ENCODE results near the gene GNGT2. TPM values are rescaled to one million over a fixed set of nuclear protein-coding genes. Genes with fewer than 3 reads are reported as not detected.
A peak's percentile ranks its signal among the peaks of the same experiment; 100 is the strongest.

Gene GNGT2
- total and polyA plus RNA-seq, 12 donors, result 1.2 to 31.9 (median 3.3) TPM

DNA sequence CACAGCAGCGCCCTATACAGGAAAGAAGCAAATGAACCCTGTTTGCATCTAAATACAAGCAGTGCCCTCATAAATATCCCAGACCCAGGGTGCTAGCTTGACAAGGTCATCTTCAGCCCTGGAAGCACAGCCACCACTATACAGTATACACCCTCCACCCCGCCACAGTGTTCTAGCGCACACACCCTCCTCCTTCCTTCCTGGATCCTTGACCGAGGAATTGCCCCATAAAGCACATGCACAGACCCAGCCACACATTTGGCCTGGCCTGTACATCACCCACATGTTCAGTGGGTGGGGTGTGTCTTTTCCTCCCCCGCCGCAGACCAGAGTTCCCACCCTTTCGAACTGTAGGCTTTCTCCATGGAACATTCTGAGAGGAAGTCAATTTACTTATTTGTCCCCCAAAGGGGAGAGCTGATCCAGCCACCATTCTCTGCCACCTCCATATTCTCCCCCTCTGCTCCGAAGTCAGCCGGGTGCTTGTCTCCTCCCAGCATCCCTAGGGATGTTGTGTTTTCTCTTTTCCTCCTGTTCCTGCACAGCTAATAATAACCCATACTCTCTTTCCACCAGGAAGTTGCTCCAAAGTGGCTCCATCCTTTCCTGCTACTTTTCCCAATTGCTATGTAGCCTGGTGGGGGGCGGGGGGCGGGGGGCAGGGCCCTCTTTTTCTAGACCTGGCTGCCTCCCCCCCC, 6.7 kb upstream of the GNGT2 start:
- Histone ChIP-seq H3K27me3 (peaks cover 9% of the 10 kb centered on the region), H3K4me3 (no peak overlapping the region), H3K36me3 (replicated peaks in 1 of 2) (no peaks in the 10 kb centered on the region), H3K27ac (peak overlapping the region in 2 of 5 donors; percentile 50 to 80), H3K4me1 (replicated peaks in 1 of 2) (peaks cover 8 to 18% of the 10 kb centered on the region in 2 donors), H3K9me3 (replicated peaks in 1 of 3) (no peaks in the 10 kb centered on the region)
- DNase-seq, result peak; percentile 40 to 76 (median 65)
- 54 to 65% (median 58%) methylated on average over 10 to 11 of the region's 11 CpGs for WGBS, 4 donors
- intact Hi-C loops (cut with DNase I), result no loop called here
- no peak for TF ChIP-seq POLR2A (IDR thresholded peaks at IDR 0.05)
- TF ChIP-seq, protein P1, sequence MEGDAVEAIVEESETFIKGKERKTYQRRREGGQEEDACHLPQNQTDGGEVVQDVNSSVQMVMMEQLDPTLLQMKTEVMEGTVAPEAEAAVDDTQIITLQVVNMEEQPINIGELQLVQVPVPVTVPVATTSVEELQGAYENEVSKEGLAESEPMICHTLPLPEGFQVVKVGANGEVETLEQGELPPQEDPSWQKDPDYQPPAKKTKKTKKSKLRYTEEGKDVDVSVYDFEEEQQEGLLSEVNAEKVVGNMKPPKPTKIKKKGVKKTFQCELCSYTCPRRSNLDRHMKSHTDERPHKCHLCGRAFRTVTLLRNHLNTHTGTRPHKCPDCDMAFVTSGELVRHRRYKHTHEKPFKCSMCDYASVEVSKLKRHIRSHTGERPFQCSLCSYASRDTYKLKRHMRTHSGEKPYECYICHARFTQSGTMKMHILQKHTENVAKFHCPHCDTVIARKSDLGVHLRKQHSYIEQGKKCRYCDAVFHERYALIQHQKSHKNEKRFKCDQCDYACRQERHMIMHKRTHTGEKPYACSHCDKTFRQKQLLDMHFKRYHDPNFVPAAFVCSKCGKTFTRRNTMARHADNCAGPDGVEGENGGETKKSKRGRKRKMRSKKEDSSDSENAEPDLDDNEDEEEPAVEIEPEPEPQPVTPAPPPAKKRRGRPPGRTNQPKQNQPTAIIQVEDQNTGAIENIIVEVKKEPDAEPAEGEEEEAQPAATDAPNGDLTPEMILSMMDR (IDR thresholded peaks at IDR 0.05), result no peak

DNA sequence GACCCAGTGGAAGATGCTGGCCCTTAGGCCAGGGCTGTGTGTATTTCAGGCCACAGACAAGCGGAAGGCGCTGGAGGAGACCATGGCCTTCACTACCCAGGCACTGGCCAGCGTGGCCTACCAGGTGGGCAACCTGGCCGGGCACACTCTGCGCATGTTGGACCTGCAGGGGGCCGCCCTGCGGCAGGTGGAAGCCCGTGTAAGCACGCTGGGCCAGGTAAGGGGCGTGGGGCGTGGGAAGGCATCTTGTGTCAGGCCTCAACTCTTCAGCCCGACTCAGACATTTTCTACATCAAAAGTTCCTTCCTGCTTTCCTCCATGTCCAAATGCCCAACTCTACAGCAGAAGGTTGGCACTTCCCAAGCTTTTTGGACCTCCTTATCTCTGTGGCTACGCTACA, 6.1 kb upstream of the GNGT2 start:
- intact Hi-C loops (cut with DNase I), result no loop called here
- 75 to 93% (median 89%) methylated on average over 6 to 13 of the region's 13 CpGs for WGBS, 4 donors

DNA sequence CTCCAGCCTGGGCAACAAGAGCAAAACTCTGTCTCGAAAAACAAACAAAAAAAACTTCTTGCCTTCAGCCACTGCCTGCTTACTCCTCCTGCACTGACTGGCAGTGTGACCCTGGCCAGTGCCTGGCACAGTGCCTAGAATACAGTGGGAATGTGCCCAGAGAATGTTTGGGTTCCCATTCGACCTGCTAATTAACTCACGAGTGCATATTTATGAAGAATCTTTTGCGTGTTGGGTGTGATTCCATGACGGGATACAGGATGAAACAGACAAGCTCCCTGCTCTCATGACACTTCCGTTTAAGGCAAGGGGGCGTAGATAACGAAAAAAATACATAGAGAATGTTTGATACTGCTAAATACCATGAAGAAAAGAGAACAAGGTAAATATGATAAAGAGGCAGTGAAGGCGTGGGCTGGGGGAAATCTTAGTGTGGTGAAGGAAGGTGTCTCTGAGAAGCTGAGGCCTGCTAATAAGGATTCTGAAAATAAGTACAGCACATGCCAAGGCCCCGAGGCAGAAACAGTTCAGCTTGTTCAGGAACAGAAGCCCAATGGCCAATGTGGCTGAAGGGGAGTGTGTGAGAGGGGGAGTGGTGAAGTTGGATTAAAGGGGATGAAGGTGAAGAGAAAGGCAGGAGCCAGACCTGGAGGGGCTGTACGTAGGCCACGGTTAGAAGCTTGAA, 4.4 kb upstream of the GNGT2 start:
- DNase-seq, result peak; percentile 71 to 84 (median 78)
- WGBS, 4 donors, result 43 to 53% (median 47%) methylated on average over 12 of the region's 12 CpGs
- intact Hi-C loops (cut with DNase I), result no loop called here
- no peaks in the 10 kb centered on the region for H3K36me3 ChIP-seq (replicated peaks in 1 of 2)
- H3K27me3 ChIP-seq, result peaks cover 6% of the 10 kb centered on the region
- H3K9me3 ChIP-seq (replicated peaks in 1 of 3), result no peaks in the 10 kb centered on the region
- TF ChIP-seq POLR2A (IDR thresholded peaks at IDR 0.05), result no peak
- TF ChIP-seq, protein P1 (IDR thresholded peaks at IDR 0.05), result no peak
- H3K27ac ChIP-seq, result peak overlapping the region in 2 of 5 donors; percentile 40 to 54
- H3K4me1 ChIP-seq (replicated peaks in 1 of 2), result peaks cover 8 to 18% of the 10 kb centered on the region in 2 donors
- no peak overlapping the region for H3K4me3 ChIP-seq

More for the DNA sequence above, 6.1 kb upstream of the GNGT2 start:
- DNase-seq, result no peak
- no peak for TF ChIP-seq POLR2A (IDR thresholded peaks at IDR 0.05)
- TF ChIP-seq, protein P1 (IDR thresholded peaks at IDR 0.05), result no peak
- H3K4me1 ChIP-seq (replicated peaks in 1 of 2), result peaks cover 8 to 18% of the 10 kb centered on the region in 2 donors
- H3K9me3 ChIP-seq (replicated peaks in 1 of 3), result no peaks in the 10 kb centered on the region
- no peaks in the 10 kb centered on the region for H3K36me3 ChIP-seq (replicated peaks in 1 of 2)
- H3K27me3 ChIP-seq, result peaks cover 9% of the 10 kb centered on the region
- H3K27ac ChIP-seq, result peak overlapping the region in 2 of 5 donors; percentile 50 to 80
- H3K4me3 ChIP-seq, result no peak overlapping the region

DNA sequence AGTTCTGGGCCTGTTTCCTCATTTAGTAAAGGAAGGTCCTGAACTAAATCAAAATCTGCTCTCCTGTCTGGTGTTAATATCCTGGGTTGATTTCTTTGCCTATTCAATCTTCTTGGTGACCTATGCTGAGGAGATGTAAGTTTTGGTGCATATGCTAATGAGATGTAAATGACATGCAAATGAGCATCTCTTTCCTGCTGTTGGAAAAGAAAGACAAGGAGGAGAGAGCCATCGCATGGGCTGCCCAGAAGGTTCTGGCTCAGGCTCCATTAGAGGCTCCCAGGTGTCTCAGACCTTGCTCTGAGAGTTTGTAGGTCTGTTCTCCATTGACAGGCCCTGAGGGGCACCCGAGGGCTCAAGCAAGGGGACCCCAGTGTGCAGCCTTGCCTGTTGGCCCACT, 3.5 kb upstream of the GNGT2 start:
- Histone ChIP-seq H3K27ac (peak overlapping the region in 1 of 5 donors; percentile 40), H3K27me3 (peaks cover 11% of the 10 kb centered on the region), H3K9me3 (replicated peaks in 1 of 3) (no peaks in the 10 kb centered on the region), H3K4me1 (replicated peaks in 1 of 2) (peaks cover 8 to 18% of the 10 kb centered on the region in 2 donors), H3K36me3 (replicated peaks in 1 of 2) (no peaks in the 10 kb centered on the region), H3K4me3 (no peak overlapping the region)
- intact Hi-C loops (cut with DNase I), result no loop called here
- TF ChIP-seq POLR2A (IDR thresholded peaks at IDR 0.05), result no peak
- TF ChIP-seq, protein P1 (IDR thresholded peaks at IDR 0.05), result no peak
- no peak for DNase-seq
- 84 to 100% (median 91%) methylated on average over 1 to 2 of the region's 2 CpGs for WGBS, 4 donors

All from adrenal gland (tissue), 12 donors.